GM23248 (cell line): Measurements from ENCODE around the gene ACTR1A. TPM values are rescaled to one million over a fixed set of nuclear protein-coding genes. Genes with fewer than 3 reads are reported as not detected.

Experiments
- DNase-seq: peaks from one replicate; pipeline ENCODE4 v3.0.0-alpha.2; 2015
- H2AFZ ChIP-seq: fragments of 200-600 bp; sonication (generic); 2 replicates; pipeline ENCODE4 v1.6.1; 2016; ENCODE audit warnings: antibody characterized with exemption
- H3F3A ChIP-seq: fragments of 200-600 bp; sonication (generic); 2 replicates; pipeline ENCODE4 v1.6.1; 2016; ENCODE audit warnings: mild to moderate bottlenecking, antibody characterized with exemption, mixed run types; ENCODE audit not compliant: insufficient read depth
- H3K27ac ChIP-seq: fragments of 200-600 bp; sonication (generic); 2 replicates; pipeline ENCODE4 v1.5.1; 2016; ENCODE audit warnings: mild to moderate bottlenecking
- H3K27me3 ChIP-seq: fragments of 200-600 bp; sonication (generic); replicated peaks from 2 replicates; pipeline ENCODE4 v1.6.1; 2016; ENCODE audit warnings: mild to moderate bottlenecking; ENCODE audit not compliant: insufficient read depth
- H3K36me3 ChIP-seq: fragments of 200-600 bp; sonication (generic); 2 replicates; pipeline ENCODE4 v1.6.1; 2016; ENCODE audit warnings: low read depth, mild to moderate bottlenecking
- H3K4me1 ChIP-seq: fragments of 200-600 bp; sonication (generic); 2 replicates; pipeline ENCODE4 v1.6.1; 2016; ENCODE audit warnings: mild to moderate bottlenecking; ENCODE audit not compliant: insufficient read depth
- H3K4me2 ChIP-seq: fragments of 200-600 bp; sonication (generic); one replicate; pipeline ENCODE4 v1.6.1; 2016; ENCODE audit warnings: mild to moderate bottlenecking; ENCODE audit not compliant: unreplicated experiment
- H3K4me3 ChIP-seq: fragments of 200-600 bp; sonication (generic); 2 replicates; pipeline ENCODE4 v1.5.1; 2016; ENCODE audit warnings: mild to moderate bottlenecking
- H3K79me2 ChIP-seq: fragments of 200-600 bp; sonication (generic); 2 replicates; pipeline ENCODE4 v1.6.1; 2016; ENCODE audit warnings: mild to moderate bottlenecking; ENCODE audit not compliant: insufficient read depth
- H3K9ac ChIP-seq: fragments of 200-600 bp; sonication (generic); 2 replicates; pipeline ENCODE4 v1.6.1; 2016; ENCODE audit warnings: mild to moderate bottlenecking
- H3K9me2 ChIP-seq: fragments of 200-600 bp; sonication (generic); 2 replicates; pipeline ENCODE4 v1.6.1; 2016; ENCODE audit warnings: mixed run types, mild to moderate bottlenecking, moderate library complexity; ENCODE audit not compliant: insufficient read depth
- H3K9me3 ChIP-seq: fragments of 200-600 bp; sonication (generic); one replicate; pipeline ENCODE4 v1.6.1; 2017; ENCODE audit warnings: low read depth
- H4K20me1 ChIP-seq: fragments of 200-600 bp; sonication (generic); 2 replicates; pipeline ENCODE4 v1.6.0; 2016; ENCODE audit not compliant: insufficient read depth
- EZH2 ChIP-seq: fragments of 200-600 bp; sonication (generic); IDR thresholded peaks from 2 replicates; pipeline ENCODE4 v1.6.1; 2018; ENCODE audit warnings: antibody characterized with exemption, mild to moderate bottlenecking; ENCODE audit not compliant: insufficient read depth, poor library complexity, severe bottlenecking
- EZH2phosphoT487 ChIP-seq: fragments of 200-600 bp; sonication (generic); IDR thresholded peaks from 2 replicates; pipeline ENCODE4 v1.6.1; 2018; ENCODE audit warnings: antibody characterized with exemption, moderate library complexity, mild to moderate bottlenecking, low read depth; ENCODE audit not compliant: insufficient read depth
- WGBS, 2 experiments: methylation state at CpG; one replicate each; pipeline ENCODE4 v1.1.6; 2015 to 2017; ENCODE audit warnings: low lambda C conversion rate in 2 of 2, low coverage in 1 of 2; ENCODE audit errors: missing lambda C conversion rate in 2 of 2; 5-methylcytosine and 5-hydroxymethylcytosine counted together
- in situ Hi-C: fragments of 300-500 bp; cut with MboI; formaldehyde crosslinking; loops from 2 replicates; pipeline ENCODE4 v1.15.0; 2020
- polyA plus RNA-seq: library from polyadenylated mRNA; unstranded; fragments of >200 nt; fragmentation: Nextera tagmentation; extraction: Ambion mirVana; gene quantifications from 2 replicates; pipeline ENCODE4 v1.2.1, GENCODE V29; 2016
- total RNA-seq: library from RNA; depleted of rRNA; stranded (reverse); fragments of >200 nt; shearing (Covaris generic); gene quantifications from 2 replicates; pipeline ENCODE4 v1.2.3, GENCODE V29; 2014

ACTR1A gene
- total and polyA plus RNA-seq, 2 experiments from 2014 or later = 127 to 134 TPM

DNA sequence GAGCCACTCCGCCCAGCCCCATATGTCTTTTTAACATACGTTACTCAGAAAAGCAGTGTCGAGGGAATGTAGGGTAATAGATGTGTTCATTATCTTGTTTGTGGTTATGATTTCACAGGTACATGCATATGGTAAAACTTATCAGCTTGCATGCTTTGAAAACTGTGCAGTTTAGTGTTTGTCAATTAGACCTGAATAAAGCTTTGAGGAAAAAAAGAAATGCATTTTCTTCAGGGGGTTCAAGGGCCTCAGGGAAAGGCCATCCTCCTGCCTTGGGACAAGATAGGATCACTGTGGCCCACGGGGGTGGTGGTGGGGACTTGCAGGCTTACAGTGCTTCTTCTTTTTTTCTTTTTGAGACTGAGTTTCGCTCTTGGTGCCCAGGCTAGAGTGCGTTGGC is 35.2 kb downstream of the ACTR1A start:
- no peak for DNase-seq
- Histone ChIP-seq H4K20me1 (no peaks in the 10 kb centered on the region), H3K27ac (no peak overlapping the region), H2AFZ (no peak overlapping the region), H3F3A (0 out of 2 replicates have a peak, but pooled peaks cover 5% of the 10 kb centered on the region), H3K4me1 (no peaks in the 10 kb centered on the region), H3K36me3 (no peaks in the 10 kb centered on the region), H3K9me3 (no peaks in the 10 kb centered on the region), H3K79me2 (no peaks in the 10 kb centered on the region), H3K4me2 (no peak overlapping the region), H3K9me2 (no peaks in the 10 kb centered on the region), H3K9ac (no peak overlapping the region), H3K27me3 (no peaks in the 10 kb centered on the region), H3K4me3 (no peak overlapping the region)
- TF ChIP-seq EZH2 (no peak), EZH2phosphoT487 (no peak)
- 72 to 74% methylated on average over 6 of the region's 6 CpGs for WGBS, 2 experiments
- in situ Hi-C loops = no loop called here

DNA sequence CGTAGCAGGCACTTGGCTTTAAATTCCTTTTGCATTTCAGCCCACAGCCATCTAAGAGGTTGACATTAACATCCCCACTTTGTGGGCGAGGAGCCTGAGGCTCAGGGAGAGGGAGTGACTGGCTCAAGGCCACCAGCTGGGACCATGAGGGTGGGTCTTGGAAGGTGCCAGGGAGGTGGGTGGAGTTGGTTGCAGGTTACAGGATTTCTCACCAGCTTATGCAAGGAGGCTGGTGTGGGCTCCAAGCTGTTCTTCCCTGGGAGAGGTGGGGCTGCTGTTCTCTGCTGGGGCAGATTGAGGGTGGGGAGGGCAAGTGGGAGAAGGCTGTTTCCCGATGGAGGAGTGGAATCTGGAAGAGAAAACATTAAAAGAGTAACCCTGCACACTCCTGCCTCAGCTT is 37.0 kb downstream of the ACTR1A start:
- Histone ChIP-seq H4K20me1 (no peaks in the 10 kb centered on the region), H3K79me2 (no peaks in the 10 kb centered on the region), H3K27me3 (no peaks in the 10 kb centered on the region), H3K4me2 (no peak overlapping the region), H3K4me3 (no peak overlapping the region), H3K9me3 (no peaks in the 10 kb centered on the region), H3F3A (0 out of 2 replicates have a peak, but pooled peaks cover 6% of the 10 kb centered on the region), H3K36me3 (no peaks in the 10 kb centered on the region), H2AFZ (no peak overlapping the region), H3K4me1 (no peaks in the 10 kb centered on the region), H3K27ac (no peak overlapping the region), H3K9me2 (no peaks in the 10 kb centered on the region), H3K9ac (no peak overlapping the region)
- no peak for DNase-seq
- 36 to 44% methylated on average over 3 of the region's 3 CpGs for WGBS, 2 experiments
- no peak for TF ChIP-seq EZH2
- TF ChIP-seq EZH2phosphoT487 = no peak
- in situ Hi-C loops = no loop called here

DNA sequence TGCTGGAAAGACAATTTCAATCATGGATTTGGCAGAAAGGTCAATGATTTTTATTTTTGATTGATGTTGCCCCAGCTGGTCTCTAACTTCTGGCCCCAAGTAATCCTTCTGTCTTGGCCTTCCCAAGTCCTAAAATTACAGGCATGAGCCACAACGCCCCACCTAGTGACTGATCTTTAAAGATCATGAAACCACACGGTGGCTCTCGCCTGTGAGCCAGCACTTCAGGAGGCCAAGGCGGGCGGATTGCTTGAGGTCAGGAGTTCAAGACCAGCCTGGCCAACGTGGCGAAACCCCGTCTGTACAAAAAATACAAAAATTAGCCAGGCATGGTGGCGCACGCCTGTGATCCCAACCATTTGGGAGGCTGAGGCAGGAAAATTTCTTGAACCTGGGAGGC is 38.5 kb downstream of the ACTR1A start:
- Histone ChIP-seq H3K9me3 (no peaks in the 10 kb centered on the region), H3K9me2 (no peaks in the 10 kb centered on the region), H3K36me3 (no peaks in the 10 kb centered on the region), H3K27ac (no peak overlapping the region), H2AFZ (no peak overlapping the region), H3K4me2 (no peak overlapping the region), H3K9ac (no peak overlapping the region), H3K4me1 (no peaks in the 10 kb centered on the region), H3F3A (0 out of 2 replicates have a peak, but pooled peaks cover 6% of the 10 kb centered on the region), H3K4me3 (no peak overlapping the region), H3K27me3 (no peaks in the 10 kb centered on the region), H4K20me1 (no peaks in the 10 kb centered on the region), H3K79me2 (no peaks in the 10 kb centered on the region)
- TF ChIP-seq EZH2 (no peak), EZH2phosphoT487 (no peak)
- no peak for DNase-seq
- WGBS, 2 experiments = 91 to 92% methylated on average over 10 of the region's 10 CpGs
- in situ Hi-C loops = no loop called here

DNA sequence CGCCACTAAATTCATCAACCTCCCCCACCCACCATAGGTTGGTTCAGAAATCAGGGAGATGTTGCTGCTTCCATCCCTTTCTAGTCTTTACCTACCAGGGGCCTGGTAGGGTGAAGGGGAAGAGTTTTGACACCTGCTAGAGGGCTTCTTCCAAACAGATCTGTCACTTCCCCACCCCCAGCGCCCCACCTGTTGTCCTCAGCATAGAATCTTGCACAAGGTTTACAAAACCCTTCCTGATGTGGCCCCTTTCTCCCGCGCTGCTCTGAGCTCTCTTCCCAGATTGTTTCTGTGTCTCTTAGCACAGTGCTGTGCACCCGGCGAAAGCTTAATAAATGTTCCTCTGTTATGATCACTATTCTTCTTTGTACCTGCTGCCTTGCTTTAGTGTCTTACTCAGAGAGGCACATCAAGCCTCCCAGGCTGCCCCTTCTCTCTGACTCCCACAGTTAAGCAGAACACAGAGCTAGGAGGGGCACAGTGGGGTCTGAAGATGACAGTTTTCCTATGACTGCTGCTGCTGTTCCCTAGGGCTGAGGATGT is 39.9 kb downstream of the ACTR1A start:
- H3K36me3 ChIP-seq = no peaks in the 10 kb centered on the region
- H3K79me2 ChIP-seq = no peaks in the 10 kb centered on the region
- no peak for TF ChIP-seq EZH2phosphoT487
- no peak for TF ChIP-seq EZH2
- no peak overlapping the region for H3K27ac ChIP-seq
- H4K20me1 ChIP-seq = no peaks in the 10 kb centered on the region
- H3K9me3 ChIP-seq = no peaks in the 10 kb centered on the region
- H2AFZ ChIP-seq = peak overlapping the region; percentile 77
- peak overlapping the region; percentile 47; the same call in 1 of the 2 replicates for H3K4me3 ChIP-seq
- no peaks in the 10 kb centered on the region for H3K9me2 ChIP-seq
- 0 out of 2 replicates have a peak, but pooled peaks cover 6% of the 10 kb centered on the region for H3F3A ChIP-seq
- no peaks in the 10 kb centered on the region for H3K4me1 ChIP-seq
- 66 to 70% methylated on average over 6 of the region's 6 CpGs for WGBS, 2 experiments
- peak overlapping the region; percentile 38; the same call in 1 of the 2 replicates for H3K9ac ChIP-seq
- no peak for DNase-seq
- no peaks in the 10 kb centered on the region for H3K27me3 ChIP-seq
- in situ Hi-C loops = no loop called here
- peak overlapping the region; percentile 53 for H3K4me2 ChIP-seq
